Ovary (tissue), 3 donors: ENCODE measurements around the gene CDKAL1.

ENCODE experiments used
- POLR2A ChIP-seq: fragments of 450-650 bp; IDR thresholded peaks from one replicate; pipeline ENCODE4 v1.6.1; 2017; ENCODE audit warnings: antibody characterized with exemption, mild to moderate bottlenecking, moderate library complexity
- TF ChIP-seq, protein P1 (sequence below), 3 donors: fragments of 450-650 bp in 2 of 3; fragments of 200-600 bp in 1 of 3; IDR thresholded peaks; one replicate each; pipeline versions ENCODE4 v1.5.1 to v1.8.0; 2016 to 2022; ENCODE audit warnings: antibody characterized with exemption in 3 of 3, mild to moderate bottlenecking in 1 of 3
- donor health status: DM: no; HTN: no; CAD: no.

DNA sequence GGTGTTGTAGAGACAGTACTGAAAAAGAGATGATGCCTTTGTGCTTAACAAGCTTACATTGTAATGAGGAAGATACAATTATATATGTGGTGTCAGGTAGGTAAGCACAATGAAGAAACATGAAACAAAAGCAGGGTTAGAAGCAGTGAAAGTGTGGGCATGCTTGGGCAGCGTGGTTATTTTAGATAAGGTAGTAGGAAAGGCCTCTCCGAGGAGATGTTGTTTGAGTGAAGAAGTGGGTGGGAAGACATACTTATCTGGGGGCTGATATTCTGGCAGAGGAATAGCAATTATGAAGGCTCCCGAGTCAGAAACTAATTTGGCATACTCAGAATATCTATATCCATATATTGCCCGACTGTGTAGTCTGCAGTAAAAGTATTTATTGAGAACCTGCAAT, 4.7 kb downstream of the CDKAL1 start:
- TF ChIP-seq, protein P1, sequence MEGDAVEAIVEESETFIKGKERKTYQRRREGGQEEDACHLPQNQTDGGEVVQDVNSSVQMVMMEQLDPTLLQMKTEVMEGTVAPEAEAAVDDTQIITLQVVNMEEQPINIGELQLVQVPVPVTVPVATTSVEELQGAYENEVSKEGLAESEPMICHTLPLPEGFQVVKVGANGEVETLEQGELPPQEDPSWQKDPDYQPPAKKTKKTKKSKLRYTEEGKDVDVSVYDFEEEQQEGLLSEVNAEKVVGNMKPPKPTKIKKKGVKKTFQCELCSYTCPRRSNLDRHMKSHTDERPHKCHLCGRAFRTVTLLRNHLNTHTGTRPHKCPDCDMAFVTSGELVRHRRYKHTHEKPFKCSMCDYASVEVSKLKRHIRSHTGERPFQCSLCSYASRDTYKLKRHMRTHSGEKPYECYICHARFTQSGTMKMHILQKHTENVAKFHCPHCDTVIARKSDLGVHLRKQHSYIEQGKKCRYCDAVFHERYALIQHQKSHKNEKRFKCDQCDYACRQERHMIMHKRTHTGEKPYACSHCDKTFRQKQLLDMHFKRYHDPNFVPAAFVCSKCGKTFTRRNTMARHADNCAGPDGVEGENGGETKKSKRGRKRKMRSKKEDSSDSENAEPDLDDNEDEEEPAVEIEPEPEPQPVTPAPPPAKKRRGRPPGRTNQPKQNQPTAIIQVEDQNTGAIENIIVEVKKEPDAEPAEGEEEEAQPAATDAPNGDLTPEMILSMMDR (IDR thresholded peaks at IDR 0.05), result no peak
- no peak for TF ChIP-seq POLR2A
